ENCODE results near the gene ZSCAN30.
A peak's percentile ranks its signal among the peaks of the same experiment; 100 is the strongest.

Gene ZSCAN30

DNA sequence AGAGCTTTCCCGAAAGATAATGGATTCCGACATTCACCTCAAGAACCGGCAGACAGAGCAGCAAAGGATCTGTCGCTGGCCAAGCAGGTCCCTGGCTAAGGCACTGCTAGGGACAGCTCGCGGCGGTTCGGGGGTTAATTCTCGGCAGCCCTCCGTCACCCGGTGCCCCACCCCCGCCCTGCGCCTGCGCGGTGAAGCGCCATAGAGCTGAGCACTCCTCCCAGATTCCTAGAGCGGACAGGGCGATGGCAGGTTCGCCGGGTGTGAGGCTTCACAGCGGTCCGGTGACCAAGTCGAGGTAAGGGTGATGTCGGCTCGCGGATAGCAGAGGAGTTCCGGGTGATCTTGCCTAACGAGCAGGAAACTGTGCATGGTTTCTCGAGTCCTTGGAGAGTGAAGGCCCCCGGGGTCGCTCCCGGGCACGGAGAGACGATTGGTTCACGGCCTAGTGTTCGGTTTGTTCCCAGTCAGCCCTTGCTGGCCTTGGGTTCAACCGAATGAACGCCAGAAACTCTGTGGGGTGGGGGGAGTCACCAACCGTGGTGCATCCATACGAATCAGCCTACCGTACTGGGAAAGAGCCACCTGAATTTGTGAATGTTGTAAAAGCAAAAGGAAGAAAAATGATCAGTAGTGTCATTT lies at the start of gene ZSCAN30:
Gene ZSCAN30 (minus strand): TSS at position 136 of the 642 bp plus-strand sequence. CDS start 25,877 bp downstream, outside the sequence.
- Histone ChIP-seq H3K9ac (ENCODE audit: low read depth, low read length) (peak within 1 kb of the TSS; percentile 96), H3K27me3 (ENCODE audit: insufficient read depth, low read length) (no peaks in the 10 kb centered on the region), H3K27ac (ENCODE audit: low read length) (peak within 1 kb of the TSS; percentile 93), H3K36me3 (ENCODE audit: insufficient read depth, low read depth, low read length) (peaks cover 25% of the 10 kb centered on the region; the same call in 1 of the 2 replicates), H3K9me3 (ENCODE audit: insufficient read depth, low read depth, low read length) (peaks cover 2% of the 10 kb centered on the region; the same call in 1 of the 2 replicates), H3K4me3 (ENCODE audit: low read length) (peak within 1 kb of the TSS; percentile 97), H3K4me1 (ENCODE audit: insufficient read depth, low read length) (peaks cover 7% of the 10 kb centered on the region; the same call in 1 of the 2 replicates)

GRCh38 chr18:35337286-35337685 lies 47.3 kb upstream of the ZSCAN30 start:
- Histone ChIP-seq H3K27ac (ENCODE audit: low read length) (no peak overlapping the region), H3K36me3 (ENCODE audit: insufficient read depth, low read depth, low read length) (peaks cover 93% of the 10 kb centered on the region), H3K27me3 (ENCODE audit: insufficient read depth, low read length) (no peaks in the 10 kb centered on the region), H3K4me1 (ENCODE audit: insufficient read depth, low read length) (no peaks in the 10 kb centered on the region), H3K4me3 (ENCODE audit: low read length) (no peak overlapping the region), H3K9ac (ENCODE audit: low read depth, low read length) (no peak overlapping the region), H3K9me3 (ENCODE audit: insufficient read depth, low read depth, low read length) (no peaks in the 10 kb centered on the region)

- H3K27ac ChIP-seq (ENCODE audit: low read length): no peak overlapping the region
- peaks cover 93% of the 10 kb centered on the region for H3K36me3 ChIP-seq (ENCODE audit: insufficient read depth, low read depth, low read length)
- no peaks in the 10 kb centered on the region for H3K27me3 ChIP-seq (ENCODE audit: insufficient read depth, low read length)
- H3K9me3 ChIP-seq (ENCODE audit: insufficient read depth, low read depth, low read length): no peaks in the 10 kb centered on the region
- H3K4me3 ChIP-seq (ENCODE audit: low read length): no peak overlapping the region
- no peak overlapping the region for H3K9ac ChIP-seq (ENCODE audit: low read depth, low read length)
- H3K4me1 ChIP-seq (ENCODE audit: insufficient read depth, low read length): no peaks in the 10 kb centered on the region
Observed at GRCh38 chr18:35335866-35336265, 45.8 kb upstream of the ZSCAN30 start.

GRCh38 chr18:35334821-35335220 lies 44.8 kb upstream of the ZSCAN30 start:
- H3K36me3 ChIP-seq (ENCODE audit: insufficient read depth, low read depth, low read length): peaks cover 82% of the 10 kb centered on the region

GRCh38 chr18:35334212-35334611 lies 44.2 kb upstream of the ZSCAN30 start:
- Histone ChIP-seq H3K36me3 (ENCODE audit: insufficient read depth, low read depth, low read length) (peaks cover 76% of the 10 kb centered on the region), H3K27me3 (ENCODE audit: insufficient read depth, low read length) (no peaks in the 10 kb centered on the region), H3K27ac (ENCODE audit: low read length) (no peak overlapping the region), H3K4me3 (ENCODE audit: low read length) (no peak overlapping the region), H3K9ac (ENCODE audit: low read depth, low read length) (no peak overlapping the region), H3K4me1 (ENCODE audit: insufficient read depth, low read length) (no peaks in the 10 kb centered on the region), H3K9me3 (ENCODE audit: insufficient read depth, low read depth, low read length) (no peaks in the 10 kb centered on the region)

More at GRCh38 chr18:35334821-35335220, 44.8 kb upstream of the ZSCAN30 start:
- H3K4me1 ChIP-seq (ENCODE audit: insufficient read depth, low read length): no peaks in the 10 kb centered on the region
- no peaks in the 10 kb centered on the region for H3K27me3 ChIP-seq (ENCODE audit: insufficient read depth, low read length)
- no peak overlapping the region for H3K9ac ChIP-seq (ENCODE audit: low read depth, low read length)
- no peak overlapping the region for H3K27ac ChIP-seq (ENCODE audit: low read length)
- H3K9me3 ChIP-seq (ENCODE audit: insufficient read depth, low read depth, low read length): no peaks in the 10 kb centered on the region
- H3K4me3 ChIP-seq (ENCODE audit: low read length): no peak overlapping the region

DNA sequence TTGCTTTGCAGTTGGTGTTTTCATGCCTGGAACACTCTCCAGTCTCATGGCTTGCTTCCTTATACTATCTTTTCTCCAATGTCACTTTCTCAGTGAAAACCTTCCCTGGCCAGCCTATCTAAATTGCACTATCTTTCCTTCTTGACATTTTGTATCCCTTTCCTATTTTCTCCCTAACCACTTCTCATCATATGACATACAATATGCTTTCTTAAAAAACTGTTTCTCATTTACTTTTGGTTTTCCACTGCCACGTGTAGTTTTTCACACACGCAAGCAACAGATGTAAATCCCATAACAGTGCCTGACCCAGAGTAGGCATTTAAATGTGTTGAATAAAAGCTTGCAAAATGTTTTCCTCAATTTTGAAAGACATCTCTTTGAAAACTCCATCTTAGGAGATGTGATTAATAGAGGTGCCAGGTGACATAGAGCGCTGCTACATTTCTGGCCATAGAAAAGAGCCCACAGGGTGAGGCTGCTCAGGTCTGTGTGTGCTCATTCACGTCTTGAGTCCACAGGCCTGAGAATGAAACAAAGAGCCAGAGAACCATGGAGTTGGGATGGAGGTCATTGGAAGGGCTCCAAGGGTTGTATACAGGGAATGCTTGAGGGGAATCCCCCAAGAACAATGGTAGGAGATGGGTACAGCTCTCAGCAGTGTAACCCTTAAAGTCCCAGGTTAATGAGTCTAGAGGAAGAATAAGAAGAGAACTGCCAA lies 41.5 kb upstream of the ZSCAN30 start:
- Histone ChIP-seq H3K9me3 (ENCODE audit: insufficient read depth, low read depth, low read length) (no peaks in the 10 kb centered on the region), H3K36me3 (ENCODE audit: insufficient read depth, low read depth, low read length) (peaks cover 49% of the 10 kb centered on the region), H3K4me1 (ENCODE audit: insufficient read depth, low read length) (no peaks in the 10 kb centered on the region), H3K27ac (ENCODE audit: low read length) (no peak overlapping the region), H3K9ac (ENCODE audit: low read depth, low read length) (no peak overlapping the region), H3K4me3 (ENCODE audit: low read length) (no peak overlapping the region), H3K27me3 (ENCODE audit: insufficient read depth, low read length) (no peaks in the 10 kb centered on the region)

DNA sequence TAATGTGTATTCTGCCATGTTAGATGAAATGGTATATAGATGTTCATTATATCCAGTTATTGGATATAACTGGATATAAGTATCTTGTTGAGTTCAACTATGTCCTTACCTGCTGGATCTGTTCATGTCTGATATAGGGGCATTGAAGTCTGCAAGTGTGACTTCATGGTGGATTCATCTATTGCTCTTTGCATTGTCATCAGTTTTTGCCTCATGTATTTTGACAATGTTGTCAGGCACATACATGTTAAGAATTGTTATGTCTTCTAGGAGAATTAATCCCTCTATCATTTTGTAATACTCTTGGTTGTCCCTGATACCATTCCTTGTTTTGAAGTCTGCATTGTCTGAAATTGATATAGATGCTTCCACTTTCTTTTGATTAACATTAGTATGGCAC lies 38.8 kb upstream of the ZSCAN30 start:
- Histone ChIP-seq H3K4me1 (ENCODE audit: insufficient read depth, low read length) (peaks cover 4% of the 10 kb centered on the region; the same call in 1 of the 2 replicates), H3K36me3 (ENCODE audit: insufficient read depth, low read depth, low read length) (peaks cover 23% of the 10 kb centered on the region; the same call in 1 of the 2 replicates), H3K9me3 (ENCODE audit: insufficient read depth, low read depth, low read length) (no peaks in the 10 kb centered on the region), H3K4me3 (ENCODE audit: low read length) (no peak overlapping the region), H3K9ac (ENCODE audit: low read depth, low read length) (no peak overlapping the region), H3K27ac (ENCODE audit: low read length) (no peak overlapping the region), H3K27me3 (ENCODE audit: insufficient read depth, low read length) (no peaks in the 10 kb centered on the region)

GRCh38 chr18:35326695-35327387 lies 36.8 kb upstream of the ZSCAN30 start:
- Histone ChIP-seq H3K4me3 (ENCODE audit: low read length) (no peak overlapping the region), H3K27me3 (ENCODE audit: insufficient read depth, low read length) (no peaks in the 10 kb centered on the region), H3K4me1 (ENCODE audit: insufficient read depth, low read length) (peaks cover 4% of the 10 kb centered on the region; the same call in 1 of the 2 replicates), H3K27ac (ENCODE audit: low read length) (no peak overlapping the region), H3K9me3 (ENCODE audit: insufficient read depth, low read depth, low read length) (no peaks in the 10 kb centered on the region), H3K36me3 (ENCODE audit: insufficient read depth, low read depth, low read length) (peaks cover 3% of the 10 kb centered on the region; the same call in 1 of the 2 replicates), H3K9ac (ENCODE audit: low read depth, low read length) (no peak overlapping the region)

GRCh38 chr18:35324926-35325655 lies 35.1 kb upstream of the ZSCAN30 start:
- Histone ChIP-seq H3K9ac (ENCODE audit: low read depth, low read length) (no peak overlapping the region), H3K4me3 (ENCODE audit: low read length) (no peak overlapping the region; the same call in 1 of the 2 replicates), H3K4me1 (ENCODE audit: insufficient read depth, low read length) (peaks cover 4% of the 10 kb centered on the region; the same call in 1 of the 2 replicates), H3K36me3 (ENCODE audit: insufficient read depth, low read depth, low read length) (no peaks in the 10 kb centered on the region), H3K9me3 (ENCODE audit: insufficient read depth, low read depth, low read length) (no peaks in the 10 kb centered on the region), H3K27ac (ENCODE audit: low read length) (no peak overlapping the region), H3K27me3 (ENCODE audit: insufficient read depth, low read length) (no peaks in the 10 kb centered on the region)

GRCh38 chr18:35322486-35323458 lies 32.7 kb upstream of the ZSCAN30 start:
- Histone ChIP-seq H3K27ac (ENCODE audit: low read length) (no peak overlapping the region), H3K27me3 (ENCODE audit: insufficient read depth, low read length) (no peaks in the 10 kb centered on the region), H3K36me3 (ENCODE audit: insufficient read depth, low read depth, low read length) (no peaks in the 10 kb centered on the region), H3K9ac (ENCODE audit: low read depth, low read length) (no peak overlapping the region), H3K4me3 (ENCODE audit: low read length) (no peak overlapping the region), H3K4me1 (ENCODE audit: insufficient read depth, low read length) (peaks cover 4% of the 10 kb centered on the region; the same call in 1 of the 2 replicates), H3K9me3 (ENCODE audit: insufficient read depth, low read depth, low read length) (no peaks in the 10 kb centered on the region)
